ENCODE results near the gene ACTG1. TPM values are rescaled to one million over a fixed set of nuclear protein-coding genes. Genes with fewer than 3 reads are reported as not detected.

ACTG1 gene
- total RNA-seq, 4 donors from 2014 or later: 829 to 1,848 (median 1,550) TPM

DNA sequence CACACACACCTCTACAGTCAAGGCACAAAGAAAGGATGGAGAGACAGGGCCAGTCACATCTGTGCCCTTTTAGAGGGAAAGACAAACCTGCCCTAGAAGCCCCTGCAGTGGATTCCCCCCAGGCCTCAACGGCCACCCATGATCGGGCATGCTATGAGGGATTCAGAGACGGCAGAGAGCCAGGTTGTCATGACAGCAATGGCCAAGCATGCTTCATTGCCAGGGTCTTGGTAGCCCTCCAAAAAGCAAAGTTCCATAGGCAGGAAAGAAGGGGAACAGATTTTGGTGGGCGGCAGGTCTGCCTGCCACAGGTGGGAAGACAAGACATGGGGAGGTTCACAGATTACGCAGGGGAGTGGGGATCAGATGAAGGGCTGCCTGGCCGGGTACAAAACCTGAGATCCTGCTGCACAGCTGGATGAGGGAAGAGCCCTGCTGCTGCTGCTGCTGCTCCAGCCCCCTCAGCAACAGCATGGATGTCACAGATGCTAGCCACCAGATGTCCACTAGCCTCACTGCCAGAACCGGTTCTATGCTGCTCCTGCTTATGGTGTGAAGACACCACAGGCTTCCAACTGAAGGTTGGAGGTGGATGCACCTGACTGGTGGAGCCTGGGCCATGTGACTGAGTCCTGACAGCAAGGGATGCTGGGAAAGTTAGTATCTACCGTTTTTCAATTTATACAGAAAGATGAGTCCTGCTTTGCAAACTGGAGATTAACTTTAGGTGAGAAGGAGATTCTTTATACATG, 17.8 kb downstream of the ACTG1 start:
- H3K4me3 ChIP-seq: no peak overlapping the region
- WGBS, 2 donors (ENCODE audit: low coverage in 1 of 2): 20 to 26% methylated on average over 2 to 4 of the region's 8 CpGs
- H3K36me3 ChIP-seq: no peaks in the 10 kb centered on the region
- no peak for ATAC-seq
- no peak overlapping the region for H3K27ac ChIP-seq
- peaks cover 4% of the 10 kb centered on the region for H3K27me3 ChIP-seq
- TF ChIP-seq, protein P1, sequence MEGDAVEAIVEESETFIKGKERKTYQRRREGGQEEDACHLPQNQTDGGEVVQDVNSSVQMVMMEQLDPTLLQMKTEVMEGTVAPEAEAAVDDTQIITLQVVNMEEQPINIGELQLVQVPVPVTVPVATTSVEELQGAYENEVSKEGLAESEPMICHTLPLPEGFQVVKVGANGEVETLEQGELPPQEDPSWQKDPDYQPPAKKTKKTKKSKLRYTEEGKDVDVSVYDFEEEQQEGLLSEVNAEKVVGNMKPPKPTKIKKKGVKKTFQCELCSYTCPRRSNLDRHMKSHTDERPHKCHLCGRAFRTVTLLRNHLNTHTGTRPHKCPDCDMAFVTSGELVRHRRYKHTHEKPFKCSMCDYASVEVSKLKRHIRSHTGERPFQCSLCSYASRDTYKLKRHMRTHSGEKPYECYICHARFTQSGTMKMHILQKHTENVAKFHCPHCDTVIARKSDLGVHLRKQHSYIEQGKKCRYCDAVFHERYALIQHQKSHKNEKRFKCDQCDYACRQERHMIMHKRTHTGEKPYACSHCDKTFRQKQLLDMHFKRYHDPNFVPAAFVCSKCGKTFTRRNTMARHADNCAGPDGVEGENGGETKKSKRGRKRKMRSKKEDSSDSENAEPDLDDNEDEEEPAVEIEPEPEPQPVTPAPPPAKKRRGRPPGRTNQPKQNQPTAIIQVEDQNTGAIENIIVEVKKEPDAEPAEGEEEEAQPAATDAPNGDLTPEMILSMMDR (IDR thresholded peaks at IDR 0.05): no peak
- no peak for TF ChIP-seq POLR2AphosphoS5 (IDR thresholded peaks at IDR 0.05)
- no peak for TF ChIP-seq POLR2A (IDR thresholded peaks at IDR 0.05)
- no peak for TF ChIP-seq EP300 (IDR thresholded peaks at IDR 0.05)
- H3K9me3 ChIP-seq: no peaks in the 10 kb centered on the region
- peaks cover 0 to 7% (median 0%) of the 10 kb centered on the region in 3 donors for H3K4me1 ChIP-seq

DNA sequence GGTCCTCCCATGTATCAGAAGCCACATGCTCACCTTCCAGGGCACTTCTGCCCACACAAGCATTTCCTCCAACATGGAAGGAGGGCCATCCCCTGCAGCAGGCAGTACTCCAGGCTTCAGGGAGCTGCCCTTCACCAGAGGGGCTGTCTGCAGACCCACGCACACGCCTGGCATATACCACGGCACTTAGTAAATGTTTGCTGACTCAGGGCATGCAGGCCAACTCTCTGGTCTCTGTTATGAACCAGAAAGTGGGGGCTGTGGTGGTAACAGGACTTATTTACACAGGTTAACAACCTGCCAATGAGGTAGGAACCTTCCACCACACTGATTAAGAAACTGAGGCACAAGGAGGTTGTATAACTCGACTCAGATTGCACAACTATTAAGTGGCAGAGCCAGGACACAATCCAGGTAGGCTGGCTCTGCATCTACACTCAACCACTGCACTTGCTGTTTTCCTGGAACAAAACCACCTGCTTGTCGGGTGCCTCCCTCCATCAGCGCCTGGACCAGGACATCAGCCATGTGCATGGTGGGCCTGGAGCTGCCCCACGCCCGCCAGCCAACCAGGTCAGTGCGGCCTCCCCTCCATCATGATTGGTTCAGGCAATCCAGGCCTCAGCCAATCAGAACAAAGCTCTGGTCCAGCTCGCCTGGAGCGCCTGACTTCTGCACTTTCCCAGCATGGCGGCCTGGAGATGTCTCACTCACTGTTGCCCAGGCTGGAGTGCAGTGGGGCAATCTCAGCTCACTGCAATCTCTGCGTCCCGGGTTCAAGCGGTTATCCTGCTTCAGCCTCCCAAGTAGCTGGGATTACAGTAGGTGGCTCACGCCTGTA, 19.2 kb downstream of the ACTG1 start:
- H3K9me3 ChIP-seq: no peaks in the 10 kb centered on the region

DNA sequence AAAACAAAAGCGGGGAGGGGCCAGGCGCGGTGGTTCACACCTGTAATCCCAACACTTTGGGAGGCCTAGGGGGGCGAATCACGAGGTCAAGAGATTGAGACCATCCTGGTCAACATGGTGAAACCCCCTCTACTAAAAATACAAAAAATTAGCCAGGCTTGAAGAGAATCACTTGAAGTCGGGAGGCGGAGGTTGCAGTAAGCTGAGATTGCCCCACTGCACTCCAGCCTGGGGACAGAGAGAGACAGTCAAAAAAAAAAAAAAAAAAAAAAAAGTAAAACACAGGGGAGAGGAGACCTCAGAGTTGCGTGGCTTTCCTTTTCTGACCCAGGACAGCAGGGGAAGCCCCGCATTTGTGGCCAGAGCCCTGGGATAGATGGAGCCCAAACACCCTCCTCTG, 19.9 kb downstream of the ACTG1 start:
- TF ChIP-seq POLR2AphosphoS5 (IDR thresholded peaks at IDR 0.05): no peak
- no peak for TF ChIP-seq POLR2A (IDR thresholded peaks at IDR 0.05)
- TF ChIP-seq, protein P1 (IDR thresholded peaks at IDR 0.05): no peak
- TF ChIP-seq EP300 (IDR thresholded peaks at IDR 0.05): no peak
- Histone ChIP-seq H3K4me3 (no peak overlapping the region), H3K27ac (no peak overlapping the region), H3K27me3 (peaks cover 7% of the 10 kb centered on the region), H3K9me3 (no peaks in the 10 kb centered on the region), H3K36me3 (no peaks in the 10 kb centered on the region), H3K4me1 (peaks cover 0 to 28% (median 9%) of the 10 kb centered on the region in 3 donors)
- ATAC-seq: no peak
- WGBS, 2 donors (ENCODE audit: low coverage in 1 of 2): 85 to 95% methylated on average over 4 to 9 of the region's 9 CpGs

More for the DNA sequence above, 19.2 kb downstream of the ACTG1 start:
- H3K4me1 ChIP-seq: peaks cover 0 to 21% (median 9%) of the 10 kb centered on the region in 3 donors
- no peak overlapping the region for H3K27ac ChIP-seq
- TF ChIP-seq, protein P1 (IDR thresholded peaks at IDR 0.05): no peak
- TF ChIP-seq POLR2AphosphoS5 (IDR thresholded peaks at IDR 0.05) (no peak), POLR2A (IDR thresholded peaks at IDR 0.05) (no peak), EP300 (IDR thresholded peaks at IDR 0.05) (no peak)
- no peak for ATAC-seq
- no peak overlapping the region for H3K4me3 ChIP-seq
- peaks cover 7% of the 10 kb centered on the region for H3K27me3 ChIP-seq
- no peaks in the 10 kb centered on the region for H3K36me3 ChIP-seq
- 80 to 83% methylated on average over 1 to 4 of the region's 16 CpGs for WGBS, 2 donors (ENCODE audit: low coverage in 1 of 2)

DNA sequence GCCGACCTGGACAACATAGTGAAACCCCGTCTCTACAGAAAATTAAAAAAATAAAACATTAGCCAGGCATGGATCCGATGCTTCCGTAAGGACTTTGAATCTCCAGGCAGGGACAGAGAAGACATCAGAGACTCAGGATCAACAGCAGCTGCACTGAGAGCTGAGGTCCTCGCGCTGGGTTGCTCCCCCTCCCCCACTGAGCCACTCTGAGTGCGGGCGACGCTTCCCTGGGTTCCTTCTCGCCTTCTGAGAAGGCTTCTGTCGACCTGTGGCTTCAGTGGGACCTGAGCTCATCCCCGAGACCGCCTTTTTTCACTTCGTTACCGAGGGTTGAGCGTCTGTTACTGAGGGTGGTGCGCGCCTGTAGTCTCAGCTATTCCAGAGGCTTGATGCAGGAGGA, 20.4 kb downstream of the ACTG1 start:
- Histone ChIP-seq H3K27ac (no peak overlapping the region), H3K36me3 (no peaks in the 10 kb centered on the region), H3K4me1 (peaks cover 0 to 33% (median 13%) of the 10 kb centered on the region in 3 donors), H3K4me3 (no peak overlapping the region), H3K9me3 (no peaks in the 10 kb centered on the region), H3K27me3 (peaks cover 7% of the 10 kb centered on the region)
- no peak for TF ChIP-seq EP300 (IDR thresholded peaks at IDR 0.05)
- TF ChIP-seq, protein P1 (IDR thresholded peaks at IDR 0.05): no peak
- TF ChIP-seq POLR2A (IDR thresholded peaks at IDR 0.05): no peak
- TF ChIP-seq POLR2AphosphoS5 (IDR thresholded peaks at IDR 0.05): no peak
- no peak for ATAC-seq
- WGBS, 2 donors (ENCODE audit: low coverage in 1 of 2): 46 to 60% methylated on average over 1 to 5 of the region's 18 CpGs
